K562 (cell line): ENCODE results near the gene CHRNB1.

Experiments used
- CXXC5 ChIP-seq: fragments of 250-450 bp; sonication (Bioruptor Pico); IDR thresholded peaks from 2 replicates; pipeline ENCODE4 v1.8.0; 2022; ENCODE audit warnings: inconsistent platforms, mild to moderate bottlenecking, moderate library complexity
- ELF4 ChIP-seq: fragments of 450-650 bp; formaldehyde crosslinking; IDR thresholded peaks from 2 replicates; pipeline ENCODE4 v1.4.0; 2022; ENCODE audit warnings: missing genetic modification characterization
- EZH2 ChIP-seq: IDR thresholded peaks from 2 replicates; pipeline ENCODE4 v1.6.1; 2012; ENCODE audit warnings: low read depth, mild to moderate bottlenecking, inconsistent platforms, low read length, borderline replicate concordance
- JUN ChIP-seq, 2 experiments: sonication (generic) in 1 of 2; formaldehyde crosslinking in 1 of 2; IDR thresholded peaks; 2 replicates each; pipeline versions ENCODE4 v1.6.1 to v1.8.0; 2012 to 2022; ENCODE audit warnings: borderline replicate concordance in 2 of 2, mild to moderate bottlenecking in 2 of 2, improper control_type of control experiment in 1 of 2, low read depth in 1 of 2, low read length in 1 of 2, missing genetic modification reagents in 1 of 2
- MAFG ChIP-seq: fragments of 450-650 bp; conservative IDR thresholded peaks from 2 replicates; pipeline ENCODE4 v1.6.1; 2016; ENCODE audit warnings: missing genetic modification characterization, missing compliant biosample characterization
- ZKSCAN1 ChIP-seq: fragments of 150-350 bp; IDR thresholded peaks from 2 replicates; pipeline ENCODE4 v1.6.1; 2016; ENCODE audit warnings: low read depth, low read length
- TF ChIP-seq, protein P1 (sequence below), 2 experiments: fragments of 200-800 bp in 1 of 2; sonication (Bioruptor generic) in 1 of 2; sonication (generic) in 1 of 2; formaldehyde crosslinking in 1 of 2; IDR thresholded peaks in 1 of 2; conservative IDR thresholded peaks in 1 of 2; 2 replicates each; pipeline versions ENCODE4 v1.5.0 to v1.6.1; 2016 to 2020; ENCODE audit warnings: missing compliant biosample characterization in 1 of 2, missing genetic modification characterization in 1 of 2, missing genetic modification reagents in 1 of 2
- TF ChIP-seq, protein P2 (sequence below), 3 experiments: IDR thresholded peaks in 2 of 3; conservative IDR thresholded peaks in 1 of 3; 2 replicates each; pipeline ENCODE4 v1.5.1; 2011 to 2012; ENCODE audit warnings: low read length in 3 of 3, mild to moderate bottlenecking in 3 of 3, control low read depth in 2 of 3, improper control_type of control experiment in 1 of 3, inconsistent platforms in 1 of 3, low read depth in 1 of 3, mixed read lengths in 1 of 3, moderate library complexity in 1 of 3; ENCODE audit not compliant: insufficient read depth in 2 of 3

DNA sequence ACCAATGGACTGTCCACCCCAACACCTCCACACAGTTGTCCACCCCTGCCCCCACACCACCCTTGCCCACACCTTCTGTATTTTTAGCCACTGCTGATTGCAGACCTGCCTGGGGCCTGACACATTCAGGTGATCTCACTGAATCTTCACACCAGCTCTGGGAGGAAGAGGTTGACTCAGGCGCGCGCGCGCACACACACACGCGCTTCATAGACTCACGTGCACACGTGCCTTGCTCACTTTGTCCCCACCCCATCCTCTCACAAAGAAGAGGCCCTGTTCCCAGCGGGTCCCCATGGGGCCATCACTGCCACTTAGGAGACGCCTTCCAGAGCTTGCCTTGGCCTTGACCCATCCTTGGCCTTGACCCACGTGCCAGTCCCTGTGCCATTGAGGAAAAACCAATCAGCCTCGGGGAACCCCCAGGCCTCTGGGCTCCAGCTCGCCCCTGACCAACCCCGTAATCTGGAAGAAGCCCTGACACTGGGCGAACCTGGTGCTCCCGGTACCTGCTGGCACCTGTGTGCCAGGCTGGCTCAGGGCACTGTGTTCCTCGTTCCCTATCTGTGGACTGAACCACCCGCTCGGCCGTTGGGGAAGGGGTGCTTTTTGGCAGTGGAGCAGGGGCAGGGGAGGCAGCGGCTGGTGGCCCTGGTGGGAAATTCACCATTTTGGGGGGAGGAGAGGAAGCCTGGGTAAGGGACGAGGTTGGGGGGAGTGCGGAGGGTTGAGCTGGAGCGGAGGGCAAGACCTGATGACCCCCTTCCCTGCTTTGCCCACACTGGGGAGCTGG lies 34.0 kb upstream of the CHRNB1 start:
- TF ChIP-seq CXXC5 (CRISPR knock-in tag) (no peak), EZH2 (no peak), JUN (IDR thresholded peaks at IDR 0.05; ENCODE audit: borderline replicate concordance, low read depth, low read length) (no peak), JUN (CRISPR knock-in tag; IDR thresholded peaks at IDR 0.05; ENCODE audit: borderline replicate concordance) (no peak), MAFG (tag) (no peak), ELF4 (no peak), ZKSCAN1 (no peak)
- TF ChIP-seq, protein P1, sequence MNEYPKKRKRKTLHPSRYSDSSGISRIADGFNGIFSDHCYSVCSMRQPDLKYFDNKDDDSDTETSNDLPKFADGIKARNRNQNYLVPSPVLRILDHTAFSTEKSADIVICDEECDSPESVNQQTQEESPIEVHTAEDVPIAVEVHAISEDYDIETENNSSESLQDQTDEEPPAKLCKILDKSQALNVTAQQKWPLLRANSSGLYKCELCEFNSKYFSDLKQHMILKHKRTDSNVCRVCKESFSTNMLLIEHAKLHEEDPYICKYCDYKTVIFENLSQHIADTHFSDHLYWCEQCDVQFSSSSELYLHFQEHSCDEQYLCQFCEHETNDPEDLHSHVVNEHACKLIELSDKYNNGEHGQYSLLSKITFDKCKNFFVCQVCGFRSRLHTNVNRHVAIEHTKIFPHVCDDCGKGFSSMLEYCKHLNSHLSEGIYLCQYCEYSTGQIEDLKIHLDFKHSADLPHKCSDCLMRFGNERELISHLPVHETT (CRISPR knock-in tag; conservative IDR thresholded peaks at IDR 0.05 in 1 of 2, IDR thresholded peaks at IDR 0.05 in 1 of 2): no peak
- TF ChIP-seq, protein P2, sequence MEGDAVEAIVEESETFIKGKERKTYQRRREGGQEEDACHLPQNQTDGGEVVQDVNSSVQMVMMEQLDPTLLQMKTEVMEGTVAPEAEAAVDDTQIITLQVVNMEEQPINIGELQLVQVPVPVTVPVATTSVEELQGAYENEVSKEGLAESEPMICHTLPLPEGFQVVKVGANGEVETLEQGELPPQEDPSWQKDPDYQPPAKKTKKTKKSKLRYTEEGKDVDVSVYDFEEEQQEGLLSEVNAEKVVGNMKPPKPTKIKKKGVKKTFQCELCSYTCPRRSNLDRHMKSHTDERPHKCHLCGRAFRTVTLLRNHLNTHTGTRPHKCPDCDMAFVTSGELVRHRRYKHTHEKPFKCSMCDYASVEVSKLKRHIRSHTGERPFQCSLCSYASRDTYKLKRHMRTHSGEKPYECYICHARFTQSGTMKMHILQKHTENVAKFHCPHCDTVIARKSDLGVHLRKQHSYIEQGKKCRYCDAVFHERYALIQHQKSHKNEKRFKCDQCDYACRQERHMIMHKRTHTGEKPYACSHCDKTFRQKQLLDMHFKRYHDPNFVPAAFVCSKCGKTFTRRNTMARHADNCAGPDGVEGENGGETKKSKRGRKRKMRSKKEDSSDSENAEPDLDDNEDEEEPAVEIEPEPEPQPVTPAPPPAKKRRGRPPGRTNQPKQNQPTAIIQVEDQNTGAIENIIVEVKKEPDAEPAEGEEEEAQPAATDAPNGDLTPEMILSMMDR (IDR thresholded peaks at IDR 0.05 in 2 of 3, conservative IDR thresholded peaks at IDR 0.05 in 1 of 3; ENCODE audit: insufficient read depth in 2 of 3, low read depth in 1 of 3, low read length in 3 of 3): no peak
